Upper lobe of right lung (tissue), 1 donor: ENCODE results near the gene C2orf42. TPM values are rescaled to one million over a fixed set of nuclear protein-coding genes. Genes with fewer than 3 reads are reported as not detected.
"Not testable (repeated sequence)": the region's sequence is repeated elsewhere in the genome, so short reads cannot be mapped to it uniquely, and the experiment has no call there.

ENCODE experiments used
- ATAC-seq: fragments of 200-7000 bp; cut with Tn5 transposase; one replicate; pipeline ENCODE4 v1.9.1; 2020; ENCODE audit warnings: mild to moderate bottlenecking, moderate library complexity
- DNase-seq: peaks from one replicate; pipeline ENCODE4 v3.0.0-alpha.2; 2020
- H3K27ac ChIP-seq: fragments of 200-600 bp; one replicate; pipeline ENCODE4 v1.8.0; 2022
- H3K27me3 ChIP-seq: fragments of 200-600 bp; one replicate; pipeline ENCODE4 v1.8.0; 2022; ENCODE audit warnings: mild to moderate bottlenecking
- H3K36me3 ChIP-seq: fragments of 200-600 bp; one replicate; pipeline ENCODE4 v1.8.0; 2022
- H3K4me1 ChIP-seq: fragments of 200-600 bp; one replicate; pipeline ENCODE4 v1.8.0; 2022
- H3K4me3 ChIP-seq: fragments of 200-600 bp; one replicate; pipeline ENCODE4 v1.8.0; 2022; ENCODE audit warnings: mild to moderate bottlenecking
- H3K9me3 ChIP-seq: fragments of 200-600 bp; one replicate; pipeline ENCODE4 v1.8.0; 2022
- intact Hi-C: fragments of 100-400 bp; cut with DNase I; formaldehyde crosslinking; loops from one replicate; pipeline ENCODE4 v1.11.0; 2022
- total RNA-seq: library from RNA; stranded (reverse); fragmentation: NEBNext Ultra II Directional; extraction: Animal tissue kit (Norgen Biotek cat#: 25700); gene quantifications from one replicate; pipeline ENCODE4 v1.2.1, GENCODE V29; 2021
- TF ChIP-seq, protein P1 (sequence below): fragments of 200-600 bp; IDR thresholded peaks from one replicate; pipeline ENCODE4 v1.8.0; 2022; ENCODE audit warnings: antibody characterized with exemption
- donor health status: DM: no; HTN: yes; CAD: no; lungs with severe emphysema.

C2orf42 gene
- total RNA-seq, 1 donor from 2014 or later = 9.6 TPM

DNA sequence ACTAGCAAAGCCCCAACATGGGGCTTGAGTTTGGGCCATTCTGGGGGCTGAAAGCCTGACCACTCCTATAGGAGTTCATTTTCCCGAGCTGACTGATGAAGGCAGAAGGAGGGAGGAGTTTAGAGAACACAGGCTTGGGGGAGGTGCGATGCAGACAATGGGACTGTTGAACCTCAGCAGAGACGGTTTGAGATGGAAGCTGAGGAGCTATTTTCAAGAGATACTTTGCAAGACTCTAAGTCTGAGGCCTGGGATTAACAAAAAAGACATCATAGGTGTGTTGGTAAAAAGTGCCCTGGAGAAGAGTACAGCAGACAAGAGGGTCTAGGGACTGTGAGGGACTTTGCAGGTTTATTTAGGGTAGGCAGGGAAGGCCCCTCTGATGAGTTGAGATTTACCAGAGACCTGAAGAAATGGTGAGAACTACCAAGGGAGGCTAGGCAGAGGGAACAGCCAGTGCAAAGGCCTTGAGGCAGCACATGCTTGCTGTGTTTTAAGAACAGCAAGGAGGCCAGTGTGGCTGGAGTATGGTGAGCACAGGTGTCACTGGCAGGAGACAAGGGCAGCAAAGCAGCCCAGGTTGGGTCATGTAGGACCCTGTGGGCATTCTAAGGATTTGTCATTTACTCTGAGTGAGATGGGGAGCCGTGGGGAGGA is 71.9 kb downstream of the C2orf42 start:
- no peaks in the 10 kb centered on the region for H3K9me3 ChIP-seq
- no peak overlapping the region for H3K27ac ChIP-seq
- H3K4me1 ChIP-seq = peaks cover 15% of the 10 kb centered on the region
- no peaks in the 10 kb centered on the region for H3K36me3 ChIP-seq
- no peaks in the 10 kb centered on the region for H3K27me3 ChIP-seq
- no peak for DNase-seq
- TF ChIP-seq, protein P1, sequence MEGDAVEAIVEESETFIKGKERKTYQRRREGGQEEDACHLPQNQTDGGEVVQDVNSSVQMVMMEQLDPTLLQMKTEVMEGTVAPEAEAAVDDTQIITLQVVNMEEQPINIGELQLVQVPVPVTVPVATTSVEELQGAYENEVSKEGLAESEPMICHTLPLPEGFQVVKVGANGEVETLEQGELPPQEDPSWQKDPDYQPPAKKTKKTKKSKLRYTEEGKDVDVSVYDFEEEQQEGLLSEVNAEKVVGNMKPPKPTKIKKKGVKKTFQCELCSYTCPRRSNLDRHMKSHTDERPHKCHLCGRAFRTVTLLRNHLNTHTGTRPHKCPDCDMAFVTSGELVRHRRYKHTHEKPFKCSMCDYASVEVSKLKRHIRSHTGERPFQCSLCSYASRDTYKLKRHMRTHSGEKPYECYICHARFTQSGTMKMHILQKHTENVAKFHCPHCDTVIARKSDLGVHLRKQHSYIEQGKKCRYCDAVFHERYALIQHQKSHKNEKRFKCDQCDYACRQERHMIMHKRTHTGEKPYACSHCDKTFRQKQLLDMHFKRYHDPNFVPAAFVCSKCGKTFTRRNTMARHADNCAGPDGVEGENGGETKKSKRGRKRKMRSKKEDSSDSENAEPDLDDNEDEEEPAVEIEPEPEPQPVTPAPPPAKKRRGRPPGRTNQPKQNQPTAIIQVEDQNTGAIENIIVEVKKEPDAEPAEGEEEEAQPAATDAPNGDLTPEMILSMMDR = no peak
- intact Hi-C loops = no loop called here
- no peak for ATAC-seq
- H3K4me3 ChIP-seq = no peak overlapping the region

DNA sequence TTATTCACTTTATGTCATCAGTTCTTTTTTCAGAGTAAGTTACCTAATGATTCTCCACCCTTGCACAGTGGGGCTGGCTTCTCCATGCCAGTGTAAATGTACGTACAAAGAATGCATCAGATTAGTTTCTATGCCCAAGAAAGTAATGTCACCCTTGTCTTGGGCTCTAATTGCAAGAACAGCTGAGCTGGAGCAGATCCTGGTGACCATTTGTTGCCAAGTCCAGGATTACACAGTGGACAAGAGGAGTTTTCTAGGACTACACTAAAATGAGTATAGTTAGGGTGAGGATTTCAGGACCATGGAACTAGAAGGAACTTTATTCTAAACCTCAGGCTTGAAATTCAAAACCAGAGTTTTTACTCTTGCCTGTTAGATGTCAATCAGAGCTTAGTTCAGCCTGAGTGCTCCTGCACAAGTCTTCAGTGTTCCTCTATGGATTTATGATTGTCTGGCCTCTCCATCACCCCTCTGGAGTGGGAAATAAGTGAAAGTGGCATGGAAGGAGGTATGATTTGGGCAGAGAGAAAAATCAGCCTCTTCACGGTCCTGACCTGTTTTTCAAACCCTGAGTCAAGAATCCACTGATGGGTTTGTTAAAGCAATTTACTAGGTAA is 73.8 kb downstream of the C2orf42 start:
- Histone ChIP-seq H3K4me1 (peaks cover 4% of the 10 kb centered on the region), H3K9me3 (no peaks in the 10 kb centered on the region), H3K4me3 (no peak overlapping the region), H3K27me3 (no peaks in the 10 kb centered on the region), H3K27ac (no peak overlapping the region), H3K36me3 (no peaks in the 10 kb centered on the region)
- ATAC-seq (no peak), DNase-seq (no peak)
- TF ChIP-seq, protein P1 = no peak
- intact Hi-C loops = no loop called here

DNA sequence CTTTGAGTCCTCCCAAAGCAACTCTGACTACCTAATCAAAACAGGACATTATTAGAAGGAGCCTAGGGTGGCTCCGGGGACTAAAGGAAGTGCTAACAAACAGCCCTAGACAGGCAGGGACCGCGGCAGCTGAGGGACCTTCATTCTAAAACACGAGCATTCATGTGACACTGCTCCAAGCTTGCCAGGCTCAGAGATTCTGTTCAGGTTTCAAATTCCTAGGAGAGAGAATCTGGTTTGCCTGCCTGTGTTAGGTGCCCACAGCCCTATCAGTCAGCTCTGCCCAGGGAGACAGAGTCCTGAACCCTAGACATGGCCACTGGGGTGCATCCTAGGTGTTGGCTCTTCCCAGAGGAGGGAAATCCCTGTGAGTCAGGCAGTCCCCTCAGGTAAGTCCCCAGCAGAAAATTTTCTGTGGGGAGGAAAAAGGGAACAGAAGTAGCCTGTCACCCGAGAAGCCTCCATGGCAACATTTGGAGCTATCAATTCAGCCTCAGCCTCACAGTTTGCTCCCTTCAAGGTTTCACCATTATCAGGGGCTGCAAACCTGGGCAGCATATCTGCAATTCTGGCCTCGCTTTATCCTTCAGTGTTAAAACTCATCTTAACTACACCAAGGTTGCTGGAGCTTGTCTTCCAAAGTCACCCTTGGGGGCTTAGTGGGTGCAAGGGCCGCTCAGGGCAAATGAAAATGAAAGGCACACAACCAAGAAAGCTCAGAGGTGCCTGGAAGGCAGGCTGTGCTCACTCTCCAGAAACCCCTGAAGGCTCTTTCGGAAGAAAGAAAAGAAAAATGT is 75.0 kb downstream of the C2orf42 start:
- Histone ChIP-seq H3K36me3 (no peaks in the 10 kb centered on the region), H3K27me3 (no peaks in the 10 kb centered on the region), H3K27ac (peak overlapping the region; percentile 55), H3K9me3 (no peaks in the 10 kb centered on the region), H3K4me3 (no peak overlapping the region), H3K4me1 (peaks cover 4% of the 10 kb centered on the region)
- ATAC-seq = peak; percentile 51
- TF ChIP-seq, protein P1 = no peak
- intact Hi-C loops = no loop called here
- no peak for DNase-seq

DNA sequence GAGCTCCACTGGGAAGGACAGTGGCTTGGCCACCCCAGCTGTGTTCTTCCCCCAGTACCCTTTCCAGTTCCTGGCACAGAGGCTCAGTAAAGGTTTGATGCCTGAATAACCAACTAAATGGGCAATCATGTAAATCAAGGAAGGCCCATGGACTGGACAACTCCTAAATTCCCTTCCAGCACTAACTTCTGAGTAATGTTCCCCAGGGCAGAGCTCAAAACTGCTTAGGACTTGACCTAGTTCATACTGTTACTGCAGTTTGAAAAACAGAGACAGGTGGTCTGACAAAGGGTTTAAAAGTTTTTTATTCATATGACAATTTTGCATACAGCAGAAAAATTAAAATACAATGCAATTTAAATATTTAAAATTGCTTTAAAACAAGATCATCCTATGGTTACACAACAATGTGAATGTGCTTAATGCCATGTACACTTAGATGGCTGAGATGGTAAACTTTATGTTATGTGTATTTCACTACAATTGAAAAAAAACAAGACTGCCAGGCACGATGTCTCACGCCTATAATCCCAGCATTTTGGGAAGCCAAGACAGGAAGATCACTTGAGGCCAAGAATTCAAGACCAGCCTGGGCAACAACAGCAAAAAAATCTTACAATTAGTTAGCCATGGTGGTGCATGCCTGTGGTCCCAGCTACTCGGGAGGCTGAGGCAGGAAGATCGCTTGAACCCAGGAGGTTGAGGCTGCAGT is 77.3 kb downstream of the C2orf42 start:
- intact Hi-C loops = no loop called here
- no peaks in the 10 kb centered on the region for H3K36me3 ChIP-seq
- no peak overlapping the region for H3K27ac ChIP-seq
- DNase-seq = no peak
- no peaks in the 10 kb centered on the region for H3K27me3 ChIP-seq
- H3K4me3 ChIP-seq = no peak overlapping the region
- H3K4me1 ChIP-seq = peaks cover 10% of the 10 kb centered on the region
- no peaks in the 10 kb centered on the region for H3K9me3 ChIP-seq
- no peak for ATAC-seq
- TF ChIP-seq, protein P1 = no peak

DNA sequence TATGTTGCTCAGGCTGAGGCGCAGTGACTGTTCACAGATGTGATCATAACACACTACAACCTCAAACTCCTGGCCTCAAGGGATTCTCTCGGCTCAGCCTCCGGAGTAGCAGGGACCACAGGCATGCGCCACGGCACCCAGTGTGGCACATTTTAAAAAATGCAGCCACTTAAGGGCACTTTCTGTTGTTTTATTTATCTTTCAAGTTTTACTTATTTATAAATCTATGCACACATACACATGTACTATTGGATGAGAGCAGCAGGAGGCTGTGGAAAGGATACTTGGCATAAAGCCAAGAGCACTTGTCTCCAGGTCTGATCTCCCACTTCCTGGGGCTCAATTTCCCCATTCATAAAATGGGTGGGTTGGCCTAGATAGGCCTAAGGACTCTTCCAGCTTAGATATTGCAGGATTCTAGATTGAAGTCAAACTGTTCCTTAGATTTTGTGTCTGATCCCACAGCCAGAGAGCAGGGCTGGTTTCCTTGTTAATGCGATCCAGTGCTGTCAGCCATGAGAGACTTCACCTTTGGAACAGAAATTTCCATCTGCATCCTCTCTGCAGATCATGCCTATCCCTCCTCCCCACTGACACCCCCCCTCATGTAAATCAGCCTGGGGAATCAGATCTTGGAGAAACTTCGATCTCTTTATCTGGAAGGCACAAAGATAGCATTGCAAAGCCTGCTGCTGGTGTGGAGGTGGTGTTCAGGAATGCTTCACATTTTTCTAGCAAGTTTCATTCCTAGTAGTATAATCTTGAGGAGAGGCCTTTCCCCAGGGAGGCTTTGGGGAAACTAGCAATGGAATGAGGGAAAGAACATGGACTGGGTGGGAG is 78.8 kb downstream of the C2orf42 start:
- no peak overlapping the region for H3K4me3 ChIP-seq
- no peak for ATAC-seq
- H3K27ac ChIP-seq = no peak overlapping the region
- H3K27me3 ChIP-seq = no peaks in the 10 kb centered on the region
- H3K36me3 ChIP-seq = no peaks in the 10 kb centered on the region
- peaks cover 15% of the 10 kb centered on the region for H3K4me1 ChIP-seq
- TF ChIP-seq, protein P1 = no peak
- H3K9me3 ChIP-seq = no peaks in the 10 kb centered on the region
- no peak for DNase-seq
- intact Hi-C loops = no loop called here

DNA sequence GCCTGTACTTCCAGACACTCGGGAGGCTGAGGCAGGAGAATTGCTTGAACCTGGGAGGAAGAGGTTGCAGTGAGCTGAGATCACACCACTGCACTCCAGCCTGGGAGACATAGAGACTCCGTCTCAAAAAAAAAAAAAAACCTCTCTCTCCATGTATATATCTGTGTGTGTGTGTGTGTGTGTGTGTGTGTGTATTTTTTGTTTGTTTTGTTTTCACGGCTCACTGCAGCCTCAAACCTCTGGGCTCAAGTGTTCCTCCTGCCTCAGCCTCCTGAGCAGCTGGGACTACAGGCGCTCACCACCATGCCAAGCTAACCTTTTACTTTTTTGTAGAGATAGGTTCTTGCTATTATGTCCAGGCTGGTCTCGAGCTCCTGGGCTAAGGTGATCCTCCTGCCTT is 80.4 kb downstream of the C2orf42 start:
- H3K4me1 ChIP-seq = peaks cover 11% of the 10 kb centered on the region
- H3K36me3 ChIP-seq, H3K27ac ChIP-seq, intact Hi-C loops, ATAC-seq, H3K9me3 ChIP-seq, H3K27me3 ChIP-seq, DNase-seq, H3K4me3 ChIP-seq: not testable (repeated sequence)

DNA sequence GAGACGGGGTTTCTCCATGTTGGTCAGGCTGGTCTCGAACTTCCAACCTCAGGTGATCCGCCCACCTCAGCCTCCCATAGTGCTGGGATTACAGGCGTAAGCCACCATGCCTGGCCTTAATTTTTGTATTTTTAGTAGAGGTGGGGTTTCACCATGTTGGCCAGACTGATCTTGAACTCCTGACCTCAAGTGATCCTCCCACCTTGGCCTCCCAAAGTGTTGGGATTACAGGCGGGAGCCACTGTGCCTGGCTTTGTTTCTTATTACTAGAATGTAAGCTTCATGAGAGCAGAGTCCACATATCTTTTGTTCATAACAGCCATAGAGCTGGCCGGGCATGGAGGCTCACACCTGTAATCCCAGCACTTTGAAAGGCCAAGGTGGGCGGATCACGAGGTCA is 84.7 kb downstream of the C2orf42 start:
- H3K36me3 ChIP-seq, H3K27me3 ChIP-seq, H3K27ac ChIP-seq, H3K9me3 ChIP-seq, intact Hi-C loops, ATAC-seq, DNase-seq, H3K4me3 ChIP-seq: not testable (repeated sequence)
- H3K4me1 ChIP-seq = peaks cover 17% of the 10 kb centered on the region
